ENCODE measurements around the gene CEP72. TPM values are rescaled to one million over a fixed set of nuclear protein-coding genes. Genes with fewer than 3 reads are reported as not detected.

The CEP72 gene
- total RNA-seq, 1 experiment from 2014 or later = 17.3 TPM

GRCh38 chr5:666816-667498, 54.8 kb downstream of the CEP72 start:
- POLR2A ChIA-PET (ENCODE audit: unreplicated experiment) = no interaction called here
- intact Hi-C loops (cut with micrococcal nuclease) = no loop called here
- peaks cover 22% of the 10 kb centered on the region; the same call in 1 of the 2 replicates for H3K36me3 ChIP-seq (ENCODE audit: low read depth, low read length)

GRCh38 chr5:668283-668995, 56.3 kb downstream of the CEP72 start:
- CTCF ChIA-PET = no interaction called here
- no peak for ATAC-seq
- Histone ChIP-seq H3K9me2 (replicated peaks; ENCODE audit: low read length) (no peaks in the 10 kb centered on the region), H3K4me3 (ENCODE audit: low read length) (no peak overlapping the region), H4K20me1 (ENCODE audit: low read length) (no peaks in the 10 kb centered on the region), H3K27ac (ENCODE audit: low read length) (no peak overlapping the region), H3F3A (ENCODE audit: low read length, unreplicated experiment) (no peaks in the 10 kb centered on the region), H3K27me3 (ENCODE audit: low read length) (no peaks in the 10 kb centered on the region), H3K9ac (ENCODE audit: low read length) (no peak overlapping the region), H2AFZ (ENCODE audit: low read length) (no peak overlapping the region), H3K9me3 (ENCODE audit: low read length) (no peaks in the 10 kb centered on the region), H3K4me2 (ENCODE audit: low read length) (no peak overlapping the region), H3K4me1 (ENCODE audit: insufficient read depth, low read length) (peaks cover 24% of the 10 kb centered on the region), H3K79me2 (ENCODE audit: low read length) (no peaks in the 10 kb centered on the region), H3K36me3 (ENCODE audit: low read depth, low read length) (peaks cover 18% of the 10 kb centered on the region; the same call in 1 of the 2 replicates)
- TF ChIP-seq EZH2 (IDR thresholded peaks at IDR 0.05; ENCODE audit: low read length, unreplicated experiment) (no peak), CTCF (conservative IDR thresholded peaks at IDR 0.05; ENCODE audit: low read depth, low read length) (no peak), EZH2phosphoT487 (IDR thresholded peaks at IDR 0.05; ENCODE audit: borderline replicate concordance, low read length) (no peak)
- intact Hi-C loops (cut with micrococcal nuclease) = no loop called here
- BruUV-seq (replicated peaks) = no TSS peak
- POLR2A ChIA-PET (ENCODE audit: unreplicated experiment) = no interaction called here
- no peak for DNase-seq

More at GRCh38 chr5:666816-667498, 54.8 kb downstream of the CEP72 start:
- H3K27ac ChIP-seq (ENCODE audit: low read length) = no peak overlapping the region
- H3K4me3 ChIP-seq (ENCODE audit: low read length) = no peak overlapping the region
- H3K79me2 ChIP-seq (ENCODE audit: low read length) = no peaks in the 10 kb centered on the region
- H2AFZ ChIP-seq (ENCODE audit: low read length) = no peak overlapping the region
- CTCF ChIA-PET = no interaction called here
- no TSS peak for BruUV-seq (replicated peaks)
- ATAC-seq (no peak), DNase-seq (no peak)
- no peaks in the 10 kb centered on the region for H3K9me2 ChIP-seq (replicated peaks; ENCODE audit: low read length)
- no peak overlapping the region for H3K4me2 ChIP-seq (ENCODE audit: low read length)
- H3K9me3 ChIP-seq (ENCODE audit: low read length) = no peaks in the 10 kb centered on the region
- TF ChIP-seq EZH2phosphoT487 (IDR thresholded peaks at IDR 0.05; ENCODE audit: borderline replicate concordance, low read length) = no peak
- no peak for TF ChIP-seq CTCF (conservative IDR thresholded peaks at IDR 0.05; ENCODE audit: low read depth, low read length)
- no peak for TF ChIP-seq EZH2 (IDR thresholded peaks at IDR 0.05; ENCODE audit: low read length, unreplicated experiment)
- peaks cover 9% of the 10 kb centered on the region for H3K4me1 ChIP-seq (ENCODE audit: insufficient read depth, low read length)
- H3K27me3 ChIP-seq (ENCODE audit: low read length) = no peaks in the 10 kb centered on the region
- no peaks in the 10 kb centered on the region for H4K20me1 ChIP-seq (ENCODE audit: low read length)
- H3F3A ChIP-seq (ENCODE audit: low read length, unreplicated experiment) = no peaks in the 10 kb centered on the region
- no peak overlapping the region for H3K9ac ChIP-seq (ENCODE audit: low read length)
